SK-N-MC (cell line): ENCODE measurements around the gene ST6GAL2.

ENCODE experiments used
- EZH2 ChIP-seq: fragments of 200-600 bp; sonication (generic); IDR thresholded peaks from one replicate; pipeline ENCODE4 v1.6.1; 2017; ENCODE audit warnings: antibody characterized with exemption
- FOXP2 ChIP-seq: optimal IDR thresholded peaks from 2 replicates; pipeline ENCODE3; 2011; ENCODE audit warnings: mild to moderate bottlenecking, moderate library complexity; ENCODE audit not compliant: insufficient read depth; ENCODE audit errors: extremely low read length, control extremely low read depth
- POLR2AphosphoS5 ChIP-seq: IDR thresholded peaks from 2 replicates; pipeline ENCODE4 v1.6.1; 2012; ENCODE audit warnings: mild to moderate bottlenecking, low read depth, low read length, borderline replicate concordance

- no peak for TF ChIP-seq EZH2
- no peak for TF ChIP-seq FOXP2
- no peak for TF ChIP-seq POLR2AphosphoS5
Observed at GRCh38 chr2:106858810-106859209, 27.2 kb downstream of the ST6GAL2 start.
